COLO668 (cell line): ENCODE measurements around the gene CTNND2.

Source experiments
- DNase-seq: peaks from one replicate; lab custom pipeline; 2025; ENCODE audit not compliant: unreplicated experiment; lab: John Stamatoyannopoulos, UW

Gene CTNND2

DNA sequence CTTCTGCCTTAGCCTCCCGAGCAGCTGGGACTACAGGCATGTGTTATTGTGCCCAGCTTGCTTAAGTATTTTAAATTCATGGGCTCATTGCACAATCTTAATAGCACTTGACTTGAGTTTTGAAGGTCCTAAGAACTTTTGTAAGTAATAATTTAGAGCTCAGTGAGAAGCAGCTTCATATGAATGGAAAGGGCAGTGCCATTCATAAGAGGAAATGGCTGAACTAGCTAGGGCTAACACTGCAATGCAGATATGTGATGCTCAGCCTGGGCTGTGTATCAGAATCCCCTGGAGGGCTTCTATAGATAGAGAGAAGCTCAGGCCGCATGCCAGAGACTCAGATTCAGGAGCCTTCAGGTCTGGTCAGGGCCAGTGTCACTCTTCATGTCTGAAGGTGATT, 847.7 kb downstream of the CTNND2 start:
- DNase-seq = no peak

DNA sequence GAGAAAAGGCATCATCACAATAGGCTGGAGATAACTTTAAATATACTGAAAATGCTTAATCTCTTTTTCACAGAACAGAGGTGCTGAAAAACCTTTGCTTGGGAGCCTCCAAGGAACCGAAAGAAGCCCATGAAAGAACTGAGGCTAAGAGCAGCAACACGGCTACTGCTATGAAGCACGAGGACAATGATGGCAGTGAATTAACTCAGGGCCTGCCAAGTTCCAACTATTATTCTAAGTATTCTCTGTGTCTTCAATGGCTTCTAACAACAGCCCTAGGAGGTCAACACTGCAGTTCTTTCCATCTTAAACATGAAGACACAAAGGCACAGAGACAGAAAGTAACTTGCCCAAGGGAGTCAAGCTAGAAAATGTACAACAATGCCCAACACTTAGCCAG, 850.2 kb downstream of the CTNND2 start:
- DNase-seq = no peak

DNA sequence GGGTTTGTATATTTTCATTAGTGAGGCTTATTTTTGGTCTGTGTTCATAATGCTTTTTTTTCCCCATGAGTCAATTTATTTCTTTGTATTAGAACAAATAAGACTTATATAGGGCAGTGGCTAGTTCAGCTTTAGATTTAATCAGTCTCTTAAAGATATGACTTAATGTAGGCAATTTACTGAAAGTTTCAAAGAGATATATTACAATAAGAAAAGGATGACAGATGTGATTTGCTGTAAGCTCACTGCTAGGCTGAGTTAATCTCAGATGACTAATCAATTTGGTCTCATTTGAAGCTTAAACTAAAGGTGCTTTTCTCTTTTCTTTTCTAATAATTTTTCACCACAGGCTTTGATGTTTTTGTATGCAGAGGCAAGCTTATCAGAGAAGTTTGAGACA, 851.4 kb downstream of the CTNND2 start:
- DNase-seq = no peak

GRCh38 chr5:11050596-11051304, 853.5 kb downstream of the CTNND2 start:
- DNase-seq = no peak

- no peak for DNase-seq
Observed at GRCh38 chr5:11048760-11049159, 855.5 kb downstream of the CTNND2 start.

GRCh38 chr5:11047625-11048024, 856.6 kb downstream of the CTNND2 start:
- DNase-seq = no peak

GRCh38 chr5:11047030-11047429, 857.2 kb downstream of the CTNND2 start:
- no peak for DNase-seq

GRCh38 chr5:11046160-11046559, 858.1 kb downstream of the CTNND2 start:
- DNase-seq = no peak

GRCh38 chr5:11045411-11045810, 858.8 kb downstream of the CTNND2 start:
- no peak for DNase-seq

DNA sequence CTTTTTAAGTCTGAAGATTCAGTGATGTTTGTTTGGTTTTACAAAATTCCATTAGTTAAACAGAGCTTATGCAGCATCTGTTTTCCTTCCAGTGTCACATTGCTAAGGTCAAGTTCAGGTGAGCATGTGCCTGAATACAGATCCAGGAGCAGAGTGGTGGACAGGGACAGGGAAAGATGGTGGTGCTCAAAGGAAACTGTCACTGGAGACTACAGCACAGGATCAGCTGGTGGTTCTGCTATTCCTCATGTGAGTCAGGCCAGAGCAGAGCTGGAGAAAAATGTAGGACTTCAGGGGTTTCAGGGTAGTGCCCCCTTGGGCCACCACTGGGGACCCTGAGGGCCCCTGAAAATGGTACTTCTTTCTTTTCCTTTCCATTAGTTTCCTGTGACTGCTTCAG, 859.7 kb downstream of the CTNND2 start:
- no peak for DNase-seq

DNA sequence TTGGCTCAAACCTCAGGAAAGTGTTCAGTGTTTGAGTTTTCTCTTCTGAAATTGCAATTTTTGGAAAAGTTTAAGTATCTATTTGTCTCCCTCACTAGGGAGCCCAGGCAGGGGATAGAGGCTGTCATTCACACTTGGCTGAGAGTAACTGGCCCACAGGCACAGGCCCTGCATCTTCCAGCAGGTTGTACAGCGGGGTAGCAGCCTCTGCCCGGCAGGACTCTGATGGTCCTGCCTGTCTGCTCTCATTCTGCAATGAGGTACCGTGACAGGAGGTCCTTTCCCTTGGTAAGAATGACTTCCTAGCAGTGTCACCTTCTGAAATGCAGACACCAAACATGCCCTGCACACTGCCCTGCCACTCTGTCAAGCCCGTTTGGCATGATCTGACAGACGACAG, 860.4 kb downstream of the CTNND2 start:
- no peak for DNase-seq

DNA sequence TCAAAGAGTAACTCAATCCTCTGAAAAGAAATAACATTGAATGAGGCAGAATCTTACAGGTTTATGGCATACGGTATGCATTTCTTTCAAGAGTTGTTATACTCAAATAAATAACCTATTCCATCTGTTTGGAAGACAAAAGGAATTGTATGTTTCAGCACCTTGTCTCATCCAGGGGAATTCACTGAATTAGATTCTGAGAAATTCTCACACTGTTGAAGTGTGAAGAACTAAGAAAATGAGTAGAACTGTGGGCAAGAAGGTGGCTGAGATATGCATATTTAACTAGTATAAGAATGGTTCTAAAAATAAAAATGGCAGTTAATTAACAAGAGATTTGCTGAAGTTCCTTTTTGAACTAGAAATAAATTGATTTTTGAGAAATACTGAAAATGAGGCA, 863.9 kb downstream of the CTNND2 start:
- no peak for DNase-seq

DNA sequence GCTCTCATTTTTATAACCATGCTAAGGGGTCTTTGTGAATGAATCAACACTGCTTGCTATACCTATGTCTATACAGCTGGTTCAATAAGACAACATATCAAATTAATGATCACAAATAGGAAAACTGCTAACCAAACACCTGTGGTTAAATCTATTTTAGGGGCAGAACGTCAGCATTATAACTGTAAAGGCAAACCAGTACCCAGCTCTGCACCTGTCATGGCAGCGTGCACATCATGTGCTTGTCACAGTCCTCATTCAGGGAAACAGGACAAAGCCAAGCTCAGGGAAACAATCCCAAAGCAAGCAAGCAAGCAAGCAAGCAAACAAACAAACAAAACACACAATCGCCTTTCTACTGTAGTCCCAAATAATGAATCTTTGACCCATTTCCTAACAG, 865.5 kb downstream of the CTNND2 start:
- DNase-seq = no peak

- DNase-seq = no peak
Observed at GRCh38 chr5:11037941-11038340, 866.3 kb downstream of the CTNND2 start.

DNA sequence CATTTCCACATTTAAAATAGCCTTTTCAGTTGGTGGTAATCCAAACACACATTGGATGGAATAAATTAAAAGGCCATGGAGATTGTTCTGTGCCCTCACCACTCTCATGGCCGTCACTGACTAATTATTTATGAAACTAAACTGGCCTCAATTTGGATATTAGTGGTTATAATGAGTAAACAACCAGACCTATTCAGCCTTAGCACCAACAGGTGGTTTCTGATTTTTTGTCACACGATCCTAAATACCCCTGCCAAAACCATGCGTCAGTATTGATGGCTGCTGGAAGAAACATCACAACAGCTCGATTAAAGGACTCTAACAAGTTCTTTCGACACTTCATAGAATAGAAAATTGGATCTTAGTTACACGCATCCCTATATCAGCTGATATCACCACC, 867.2 kb downstream of the CTNND2 start:
- DNase-seq = no peak

GRCh38 chr5:11030671-11031070, 873.6 kb downstream of the CTNND2 start:
- no peak for DNase-seq

DNA sequence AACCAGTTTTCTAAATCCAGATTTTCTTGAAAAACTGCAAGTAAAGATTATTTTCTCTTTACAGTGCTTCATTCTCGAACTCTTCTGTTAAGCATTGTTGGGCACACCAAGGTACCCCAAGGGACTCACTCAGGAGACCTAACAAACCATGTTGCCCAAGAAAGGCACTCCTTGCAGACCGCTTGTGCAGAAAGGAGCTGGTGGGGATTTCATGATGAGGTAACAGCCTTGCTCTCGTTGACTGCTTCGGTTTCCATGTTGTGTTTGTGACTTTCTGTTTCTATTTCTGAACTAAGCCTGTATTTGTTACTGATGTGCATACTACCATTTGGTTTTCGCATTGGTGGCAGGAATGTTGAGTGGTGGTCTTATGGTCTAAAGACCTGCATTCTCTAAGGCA, 876.6 kb downstream of the CTNND2 start:
- DNase-seq = no peak

DNA sequence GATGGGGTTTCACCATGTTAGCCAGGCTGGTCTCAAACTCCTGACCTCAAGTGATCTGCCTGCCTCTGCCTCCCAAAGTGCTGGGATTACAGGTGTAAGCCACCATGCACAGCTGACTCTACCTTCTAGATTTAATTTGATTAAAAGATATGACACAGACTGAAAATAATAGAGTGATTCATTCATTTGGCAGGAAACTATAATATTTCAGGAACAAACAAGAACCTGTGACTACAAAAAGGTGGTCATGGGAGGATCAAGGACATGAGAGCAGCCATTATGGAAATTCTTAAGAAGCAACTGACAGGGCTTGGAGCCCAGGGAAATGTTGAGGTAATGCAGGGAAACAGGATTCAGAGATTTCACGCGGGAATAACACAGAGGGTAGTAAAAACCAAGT, 877.7 kb downstream of the CTNND2 start:
- DNase-seq = no peak

DNA sequence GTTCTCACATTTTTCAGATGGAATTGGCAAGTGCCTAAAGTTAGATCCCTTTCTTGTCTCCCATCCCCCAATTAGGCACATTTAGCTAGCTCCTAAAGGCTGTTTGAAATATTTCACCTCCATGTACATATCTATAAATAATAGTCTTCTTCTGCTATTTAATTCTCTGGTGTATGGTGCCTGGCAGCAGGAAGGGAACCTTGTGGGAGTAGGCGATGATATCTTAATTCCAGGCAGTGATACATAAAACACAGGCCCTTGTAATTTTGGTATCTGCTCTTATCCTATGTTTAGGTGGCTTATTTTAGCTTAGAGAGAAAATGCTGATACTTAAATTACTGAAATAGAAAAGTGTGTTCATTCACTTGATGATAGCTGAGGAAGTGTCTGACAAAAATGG, 880.3 kb downstream of the CTNND2 start:
- no peak for DNase-seq

GRCh38 chr5:11013793-11014192, 890.5 kb downstream of the CTNND2 start:
- DNase-seq = no peak

DNA sequence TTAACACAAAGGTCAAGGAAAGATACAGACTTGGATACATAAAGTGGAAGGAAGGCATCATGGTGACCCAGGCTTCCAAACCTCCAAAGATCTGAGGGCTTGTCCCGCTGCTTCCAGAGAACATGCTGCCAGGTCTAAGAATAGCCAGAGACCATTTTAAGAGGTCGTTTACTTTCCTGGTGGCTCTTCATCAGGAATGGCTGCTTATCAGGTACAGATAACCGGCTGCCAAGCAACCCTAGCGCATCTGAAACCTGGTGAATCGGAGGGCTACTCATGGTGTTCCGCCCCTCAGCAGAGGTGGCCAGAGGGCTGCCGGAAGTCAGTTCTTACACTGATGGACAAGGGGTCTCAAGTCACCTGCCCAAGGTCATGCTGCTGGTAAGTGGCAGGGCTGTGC, 892.0 kb downstream of the CTNND2 start:
- DNase-seq = no peak

GRCh38 chr5:11010429-11011210, 893.6 kb downstream of the CTNND2 start:
- no peak for DNase-seq

- DNase-seq = no peak
Observed at GRCh38 chr5:11009576-11009975, 894.7 kb downstream of the CTNND2 start.
